Stromal cell of bone marrow (primary cell): ENCODE measurements around the gene LRRC63.

ENCODE experiments used
- DNase-seq: peaks from one replicate; pipeline ENCODE4 v3.0.0-alpha.2; 2012; ENCODE audit warnings: low read depth

The LRRC63 gene

DNA sequence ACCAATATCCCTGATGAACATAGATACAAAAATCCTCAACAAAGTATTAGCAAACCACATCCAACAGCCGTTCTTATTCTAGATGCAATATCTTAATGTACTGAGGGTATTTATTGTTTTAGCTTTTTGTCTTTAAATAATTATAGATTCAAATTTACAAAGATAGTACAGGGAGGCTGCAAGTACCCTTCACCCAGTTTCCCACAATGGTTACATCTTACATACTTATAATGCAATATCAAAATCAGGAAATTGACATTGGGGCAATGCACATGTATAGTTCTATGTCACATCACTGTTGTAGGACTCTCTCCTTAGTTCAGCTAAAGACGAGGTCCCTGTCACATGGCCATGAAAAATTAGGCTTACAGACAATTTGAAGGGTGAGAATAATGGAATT lies 99.5 kb downstream of the LRRC63 start:
- DNase-seq = no peak

DNA sequence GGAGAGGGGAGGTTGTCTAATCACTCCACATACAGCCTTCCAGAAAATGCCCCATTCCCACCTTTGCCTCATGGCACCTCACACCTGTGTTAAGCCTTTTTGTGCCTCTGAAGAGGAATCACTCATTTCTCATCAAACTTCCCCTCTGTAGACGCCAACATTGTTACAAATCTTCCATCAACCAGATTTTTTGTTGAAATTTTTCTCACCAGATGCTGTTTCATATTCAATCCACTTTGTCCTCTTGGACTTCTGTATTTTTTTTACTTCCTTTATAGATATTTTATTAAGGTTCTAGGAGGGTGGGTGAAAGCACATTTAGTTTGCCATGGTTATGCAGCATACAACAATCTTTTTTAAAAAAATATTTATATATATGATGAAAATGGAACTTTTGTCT lies 101.3 kb downstream of the LRRC63 start:
- no peak for DNase-seq

DNA sequence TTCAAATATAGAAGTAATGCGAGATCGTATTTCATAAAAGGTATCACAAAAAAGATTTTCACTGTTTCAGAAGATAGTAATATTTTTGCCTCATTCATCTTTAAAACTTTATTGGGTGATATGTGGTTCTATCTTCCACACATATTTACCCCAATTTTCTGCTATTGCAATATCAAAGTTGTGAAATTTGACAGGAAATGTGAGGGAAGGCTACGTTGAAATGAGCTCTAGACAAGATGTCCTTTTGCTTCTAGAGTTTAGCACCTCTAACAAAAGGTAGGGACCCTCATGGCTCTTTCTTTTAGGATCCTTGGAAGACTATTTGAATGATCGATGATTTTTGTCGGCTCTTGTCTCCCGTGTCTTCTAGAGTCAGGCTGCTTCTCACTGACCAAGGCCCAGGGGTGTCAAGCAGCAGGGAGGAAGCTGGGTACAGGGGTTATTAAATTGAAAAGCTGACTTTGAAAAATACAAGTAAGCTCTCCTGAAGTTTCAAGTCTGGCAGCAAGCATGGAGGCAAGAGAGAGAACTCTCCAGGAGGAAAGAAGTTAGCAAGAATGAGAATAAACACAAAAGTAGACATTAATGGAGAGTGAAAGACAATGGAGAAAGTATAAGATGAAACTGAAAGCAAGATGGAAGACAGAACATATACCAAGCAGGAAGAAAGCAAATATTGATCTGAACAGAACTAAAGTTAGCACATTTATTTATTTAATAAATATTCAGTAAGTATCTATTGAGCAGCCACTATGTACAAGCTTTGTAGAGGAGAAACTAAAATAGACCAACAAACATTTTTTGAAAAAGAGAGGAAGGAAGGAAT lies 101.9 kb downstream of the LRRC63 start:
- DNase-seq = no peak

DNA sequence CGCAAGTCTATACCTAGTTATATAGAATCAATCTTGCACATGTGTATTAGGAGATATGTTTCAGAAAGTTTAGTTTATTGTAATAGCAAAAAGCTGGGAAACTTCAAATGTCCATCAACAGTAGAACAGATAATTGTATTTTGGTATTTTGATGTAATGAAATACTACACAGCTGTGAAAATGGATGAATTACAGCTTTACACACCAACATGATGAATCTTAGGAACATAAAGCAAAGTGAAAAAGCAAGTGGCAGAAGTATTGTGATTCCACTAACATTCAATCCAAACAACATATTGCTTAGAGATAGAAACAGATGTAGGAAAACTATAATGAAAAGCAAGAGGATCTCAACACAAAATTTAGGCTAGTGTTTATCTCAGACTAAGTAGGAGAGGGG lies 102.9 kb downstream of the LRRC63 start:
- DNase-seq = no peak

DNA sequence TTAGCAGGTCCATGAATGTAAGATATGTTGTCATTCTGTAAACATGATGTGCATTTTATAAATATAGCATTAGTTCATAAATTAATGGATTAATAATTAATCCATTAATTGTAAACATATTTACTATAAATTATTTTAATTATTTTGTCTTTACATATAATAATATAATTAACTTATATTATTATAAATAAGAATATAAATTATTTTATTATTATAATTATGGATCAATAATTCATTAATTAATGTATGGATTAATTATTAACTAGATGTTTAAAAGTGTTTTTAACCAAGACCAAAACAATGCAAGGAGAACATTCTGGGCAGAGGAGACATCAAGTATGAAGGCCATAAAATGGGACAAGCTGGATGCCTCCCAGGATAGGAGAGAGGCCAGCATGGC lies 103.3 kb downstream of the LRRC63 start:
- DNase-seq = no peak

DNA sequence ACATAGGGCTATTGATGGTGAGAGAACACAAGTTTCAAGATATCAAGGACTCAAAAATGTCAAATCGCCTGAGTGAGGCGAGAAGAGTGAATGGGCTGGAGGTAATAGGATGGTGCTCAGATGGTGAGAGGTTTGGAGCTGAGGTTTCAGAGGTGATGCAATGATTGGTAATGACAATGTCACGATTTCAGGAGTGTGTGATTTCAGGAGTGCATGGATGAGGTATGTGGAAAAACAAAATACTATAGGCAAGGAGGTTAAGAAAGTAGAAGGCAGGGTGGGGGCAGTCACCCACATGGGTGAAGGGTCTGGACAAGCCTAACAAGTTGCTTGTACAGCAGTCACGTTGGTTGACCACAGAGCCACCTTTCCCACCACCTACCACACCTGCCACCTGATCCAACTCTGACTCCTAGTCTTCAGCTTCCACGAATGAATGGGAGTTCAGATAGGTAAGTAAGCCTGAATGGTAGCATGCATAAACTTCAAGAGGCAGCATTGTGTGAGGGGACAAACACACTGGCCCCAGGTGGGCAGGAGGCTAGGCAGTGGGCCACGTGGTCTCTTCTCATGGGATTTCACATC lies 103.9 kb downstream of the LRRC63 start:
- DNase-seq = no peak

DNA sequence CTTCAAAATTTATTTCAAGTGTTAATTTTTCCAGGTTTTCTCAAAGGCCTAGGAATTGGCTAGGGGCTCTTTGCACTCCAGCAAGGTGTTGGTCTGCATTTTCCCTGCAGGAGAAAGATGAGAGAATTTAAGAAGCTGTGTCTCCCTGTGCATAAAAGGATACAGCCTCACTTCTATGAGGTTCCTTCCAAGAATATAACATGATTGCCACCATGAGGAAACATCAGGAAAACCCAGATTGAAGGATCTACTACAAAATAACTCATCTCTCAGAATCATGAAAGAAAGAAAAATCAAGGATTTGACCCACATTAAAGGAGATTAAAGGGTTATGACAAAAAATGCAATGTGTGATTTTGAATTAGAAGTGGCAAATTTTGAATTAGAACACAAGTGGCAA lies 105.4 kb downstream of the LRRC63 start:
- DNase-seq = no peak

DNA sequence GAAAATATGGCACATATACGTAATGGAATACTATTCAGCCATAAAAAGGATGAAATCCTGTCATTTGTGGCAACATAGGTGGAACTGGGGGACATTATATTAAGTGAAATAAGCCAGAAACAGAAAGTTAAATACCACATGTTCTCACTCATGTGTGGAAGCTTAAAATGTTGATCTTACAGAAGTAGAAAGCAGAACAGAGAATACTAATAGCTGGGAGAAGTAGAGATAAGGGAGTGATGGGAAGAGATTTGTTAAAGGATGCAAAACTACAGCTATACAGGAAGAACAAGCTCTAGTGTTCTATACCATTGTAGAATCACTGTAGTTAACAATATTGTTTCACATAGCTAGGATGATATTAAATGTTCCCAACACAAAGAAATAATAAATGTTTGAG lies 107.3 kb downstream of the LRRC63 start:
- DNase-seq = no peak

DNA sequence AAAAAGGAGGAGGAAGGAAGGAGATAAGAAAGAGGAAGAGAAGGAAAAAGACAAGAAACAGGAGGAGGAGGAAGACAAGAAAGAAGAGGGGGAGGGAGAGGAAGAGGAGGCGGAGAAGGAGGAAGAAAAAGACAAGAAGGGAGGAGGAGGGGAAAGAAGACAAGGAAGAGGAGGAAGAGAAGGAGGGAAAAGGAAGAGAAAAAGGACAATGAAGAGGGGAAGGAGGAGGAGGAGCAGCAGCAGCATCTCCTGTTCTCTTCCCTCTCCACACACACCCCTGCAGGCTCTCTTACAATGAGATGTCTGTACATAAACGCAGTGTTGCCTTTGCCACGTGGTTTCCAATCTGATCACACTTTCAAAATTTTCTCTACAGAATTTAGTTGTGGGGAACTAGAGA lies 108.7 kb downstream of the LRRC63 start:
- no peak for DNase-seq

DNA sequence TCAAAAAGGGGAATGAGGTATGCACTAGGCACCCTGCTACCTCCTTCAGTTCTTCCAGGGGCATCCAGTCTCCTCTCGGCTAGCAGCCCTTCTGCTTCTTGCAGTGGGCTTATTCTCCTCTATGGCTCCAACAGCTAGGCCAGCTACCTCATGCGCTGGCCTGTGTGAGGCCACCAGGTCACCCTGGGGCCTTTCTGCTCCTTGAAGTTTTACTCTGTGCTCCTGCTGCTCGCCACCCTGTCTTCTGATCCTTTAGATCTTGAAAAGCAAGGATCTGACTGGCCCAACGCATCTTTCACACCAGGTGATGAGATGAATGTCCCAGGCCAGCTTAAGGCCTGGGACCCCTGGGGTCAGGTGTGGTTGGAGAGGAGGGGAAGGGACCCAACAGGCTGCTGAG lies 109.1 kb downstream of the LRRC63 start:
- DNase-seq = no peak

DNA sequence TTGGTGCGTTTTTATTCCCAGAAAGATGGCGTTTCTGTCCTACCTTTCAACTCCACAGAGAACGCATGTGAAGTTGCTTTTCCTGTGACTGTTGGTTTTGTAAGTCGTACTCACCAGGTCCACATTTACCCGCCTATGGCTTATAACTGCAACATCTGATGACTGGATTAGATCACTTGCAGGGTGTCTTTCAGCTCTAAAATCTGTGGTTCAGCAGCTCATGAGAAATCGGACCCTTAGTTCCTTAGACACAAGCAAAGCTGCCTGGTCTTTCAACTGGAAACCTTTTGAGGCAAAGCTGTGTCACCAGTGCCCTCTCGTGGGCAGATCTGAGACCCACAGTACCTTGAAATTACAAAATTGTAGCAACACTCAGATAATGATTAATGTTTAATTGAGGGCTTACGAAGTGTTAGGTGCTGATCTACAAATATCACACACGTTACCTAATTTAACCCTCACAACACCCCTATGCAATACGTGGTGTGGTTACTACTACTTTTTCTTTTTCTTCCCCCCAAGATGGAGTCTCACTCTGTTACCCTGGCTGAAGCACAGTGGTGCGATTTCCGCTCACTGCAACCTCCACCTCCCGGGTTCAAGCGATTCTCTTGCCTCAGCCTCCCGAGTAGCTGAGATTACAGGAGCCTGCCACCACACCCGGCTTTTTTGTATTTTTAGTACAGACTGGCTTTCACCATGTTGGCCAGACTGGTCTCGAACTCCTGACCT lies 109.9 kb downstream of the LRRC63 start:
- DNase-seq = peak; percentile 43

DNA sequence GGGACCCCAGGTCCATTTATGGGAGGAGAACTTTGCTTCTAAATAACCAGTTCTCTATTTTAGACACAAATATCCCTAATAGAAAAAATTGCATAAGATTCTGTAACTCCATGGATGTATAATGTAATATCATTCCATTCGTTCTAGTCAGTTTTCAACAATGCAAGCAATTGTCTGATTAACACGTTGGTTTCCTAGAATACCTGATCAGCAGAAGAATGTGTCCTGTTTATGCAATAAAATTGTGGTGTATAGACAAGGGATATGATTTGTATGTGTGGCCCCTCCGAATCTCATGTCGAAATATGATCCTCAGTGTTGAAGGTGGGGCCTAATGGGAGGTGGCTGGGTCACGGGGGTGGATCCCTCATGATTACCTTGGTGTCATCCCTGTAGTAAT lies 113.2 kb downstream of the LRRC63 start:
- DNase-seq = no peak
